HCT116 (cell line): ENCODE data around the gene IBSP. TPM values are rescaled to one million over a fixed set of nuclear protein-coding genes. Genes with fewer than 3 reads are reported as not detected.

Experiments
- ATAC-seq: fragments of 200-7000 bp; cut with Tn5 transposase; 2 replicates; pipeline ENCODE4 v1.9.1; 2020; ENCODE audit warnings: mild to moderate bottlenecking, moderate library complexity
- BruUV-seq: library from RNA; stranded (reverse); fragments of 400-500 nt; replicated peaks from 2 replicates; lab custom pipeline; 2021; lab: Mats Ljungman, UMichigan
- CTCF ChIA-PET: fragments of 300-600 bp; sonication (Branson Sonifier 250); formaldehyde crosslinking; loops from one replicate; lab custom pipeline; 2021; ENCODE audit warnings: antibody characterized with exemption; lab: Charles Lee
- POLR2A ChIA-PET: fragments of 300-600, 350-600 bp; sonication (Branson Sonifier 250); formaldehyde crosslinking; loops from one replicate; lab custom pipeline; 2021; ENCODE audit warnings: antibody characterized with exemption; lab: Charles Lee
- RAD21 ChIA-PET, 2 experiments: fragments of 300-600 bp; sonication (Branson Sonifier 250); formaldehyde crosslinking; loops; one replicate each; lab custom pipeline; 2023; ENCODE audit warnings: low total read pairs in 2 of 2; ENCODE audit not compliant: uncharacterized antibody in 2 of 2, unreplicated experiment in 2 of 2, low non-redundant PET in 1 of 2; lab: Charles Lee
- DNase-seq: peaks from one replicate; pipeline ENCODE4 v3.0.0-alpha.2; 2010; ENCODE audit warnings: low read depth, low spot score
- H2AFZ ChIP-seq: fragments of 200-600 bp; shearing (Covaris generic), sonication (generic); 2 replicates; pipeline ENCODE4 v1.6.1; 2017; ENCODE audit warnings: low read depth, mixed run types, mixed read lengths, antibody characterized with exemption, low read length; ENCODE audit not compliant: poor library complexity, severe bottlenecking
- H3K27ac ChIP-seq: 2 replicates; pipeline ENCODE4 v1.5.1; 2012; ENCODE audit warnings: low read depth, low read length
- H3K27me3 ChIP-seq: fragments of 200-600 bp; sonication (generic); 2 replicates; pipeline ENCODE4 v1.6.1; 2016; ENCODE audit warnings: mixed run types, low read length, mixed read lengths; ENCODE audit not compliant: insufficient read depth
- H3K36me3 ChIP-seq, 2 experiments: fragments of 200-500 bp in 1 of 2; fragments of 200-600 bp in 1 of 2; sonication (Bioruptor generic) in 1 of 2; sonication (generic) in 1 of 2; 2 replicates each; pipeline versions ENCODE4 v1.5.1 to v1.6.1; 2014 to 2016; ENCODE audit warnings: low read length in 2 of 2, inconsistent platforms in 1 of 2, mixed read lengths in 1 of 2, mixed run types in 1 of 2; ENCODE audit not compliant: insufficient read depth in 2 of 2, control insufficient read depth in 1 of 2
- H3K4me1 ChIP-seq, 2 experiments: fragments of 200-600 bp in 1 of 2; sonication (generic) in 1 of 2; 2 replicates each; pipeline versions ENCODE4 v1.5.1 to v1.6.1; 2012 to 2017; ENCODE audit warnings: low read length in 2 of 2, inconsistent platforms in 1 of 2, mild to moderate bottlenecking in 1 of 2, mixed read lengths in 1 of 2, mixed run types in 1 of 2, moderate library complexity in 1 of 2; ENCODE audit not compliant: insufficient read depth in 2 of 2, control insufficient read depth in 1 of 2
- H3K4me2 ChIP-seq: fragments of 200-600 bp; sonication (generic); 2 replicates; pipeline ENCODE4 v1.6.1; 2017; ENCODE audit warnings: mixed run types, low read length, mixed read lengths
- H3K4me3 ChIP-seq, 2 experiments: fragments of 200-600 bp in 1 of 2; sonication (generic) in 1 of 2; replicated peaks in 1 of 2; 2 replicates each; pipeline ENCODE4 v1.5.1; 2011 to 2016; ENCODE audit warnings: low read length in 2 of 2, control low read depth in 1 of 2, low read depth in 1 of 2, mild to moderate bottlenecking in 1 of 2, mixed read lengths in 1 of 2, mixed run types in 1 of 2
- H3K79me2 ChIP-seq: fragments of 200-600 bp; sonication (generic); 2 replicates; pipeline ENCODE4 v1.6.1; 2017; ENCODE audit warnings: mild to moderate bottlenecking, mixed run types, low read length, moderate library complexity, mixed read lengths; ENCODE audit not compliant: insufficient read depth
- H3K9ac ChIP-seq: fragments of 200-600 bp; sonication (generic); 2 replicates; pipeline ENCODE4 v1.6.1; 2016; ENCODE audit warnings: low read length, mixed read lengths
- H3K9me2 ChIP-seq: fragments of 200-600 bp; sonication (generic), shearing (Covaris generic); 2 replicates; pipeline ENCODE4 v1.6.1; 2017; ENCODE audit warnings: mixed run types, mild to moderate bottlenecking, moderate library complexity; ENCODE audit not compliant: insufficient read depth
- H3K9me3 ChIP-seq, 2 experiments: fragments of 200-500 bp in 1 of 2; fragments of 200-600 bp in 1 of 2; sonication (Bioruptor generic) in 1 of 2; sonication (generic) in 1 of 2; 2 replicates each; pipeline ENCODE4 v1.6.1; 2014 to 2017; ENCODE audit warnings: low read length in 2 of 2, mixed read lengths in 2 of 2, inconsistent platforms in 1 of 2, low read depth in 1 of 2, mild to moderate bottlenecking in 1 of 2, mixed run types in 1 of 2, moderate library complexity in 1 of 2; ENCODE audit not compliant: control insufficient read depth in 1 of 2, insufficient read depth in 1 of 2
- H4K20me1 ChIP-seq: fragments of 200-600 bp; sonication (generic), shearing (Covaris generic); 2 replicates; pipeline ENCODE4 v1.6.1; 2017; ENCODE audit warnings: mixed run types, mild to moderate bottlenecking, moderate library complexity; ENCODE audit not compliant: insufficient read depth
- CTCF ChIP-seq, 3 experiments: fragments of 200-600 bp in 1 of 3; sonication (generic) in 1 of 3; IDR thresholded peaks in 2 of 3; conservative IDR thresholded peaks in 1 of 3; 2 replicates each; pipeline ENCODE4 v1.5.1; 2012 to 2017; ENCODE audit warnings: low read depth in 2 of 3, low read length in 2 of 3, antibody characterized with exemption in 1 of 3, borderline replicate concordance in 1 of 3, control low read depth in 1 of 3, mild to moderate bottlenecking in 1 of 3, mixed read lengths in 1 of 3, mixed run types in 1 of 3, moderate library complexity in 1 of 3; ENCODE audit not compliant: insufficient read depth in 1 of 3
- RAD21 ChIP-seq: IDR thresholded peaks from 2 replicates; pipeline ENCODE4 v1.6.1; 2012; ENCODE audit warnings: low read depth, mild to moderate bottlenecking
- SP1 ChIP-seq: IDR thresholded peaks from 2 replicates; pipeline ENCODE4 v1.6.1; 2012; ENCODE audit warnings: low read depth
- SRF ChIP-seq: IDR thresholded peaks from 2 replicates; pipeline ENCODE4 v1.6.1; 2012; ENCODE audit warnings: low read depth
- TCF7L2 ChIP-seq: IDR thresholded peaks from 2 replicates; pipeline ENCODE4 v1.7.0; 2011; ENCODE audit warnings: borderline replicate concordance, inconsistent platforms; ENCODE audit not compliant: insufficient read depth, insufficient read length; ENCODE audit errors: extremely low read depth
- YY1 ChIP-seq: IDR thresholded peaks from 2 replicates; pipeline ENCODE4 v1.6.1; 2011; ENCODE audit warnings: low read length, low read depth, moderate library complexity, mild to moderate bottlenecking; ENCODE audit not compliant: insufficient replicate concordance; ENCODE audit errors: extremely low read depth
- intact Hi-C: fragments of 100-400 bp; cut with micrococcal nuclease; formaldehyde crosslinking; loops from 2 replicates; pipeline ENCODE4 v1.10.0; 2022
- total RNA-seq: library from RNA; stranded (reverse); gene quantifications from one replicate; pipeline ENCODE4 v1.2.1, GENCODE V29; 2021; ENCODE audit not compliant: unreplicated experiment

IBSP gene
- total RNA-seq, 1 experiment from 2014 or later = not detected

- H3K9me3 ChIP-seq = no peaks in the 10 kb centered on the region
- no peak overlapping the region for H3K27ac ChIP-seq
- ChIA-PET RAD21 (interaction anchor here in 1 of 2 experiments (1.1 kb wide), 1 partner anchor 21 kb away, joined by 3 read pairs; no protein-coding TSS in a partner anchor), CTCF (interaction anchor here (0.8 to 3.4 kb wide), 14 partner anchors 10 to 570 kb away, joined by 3 to 60 read pairs (median 4); no protein-coding TSS in a partner anchor), POLR2A (no interaction called here)
- H2AFZ ChIP-seq = peak overlapping the region; percentile 91
- BruUV-seq = no TSS peak
- no peaks in the 10 kb centered on the region for H4K20me1 ChIP-seq
- H3K4me2 ChIP-seq = no peak overlapping the region
- ATAC-seq (peak; percentile 67), DNase-seq (no peak)
- no peak overlapping the region for H3K4me3 ChIP-seq
- no peaks in the 10 kb centered on the region for H3K27me3 ChIP-seq
- no peaks in the 10 kb centered on the region for H3K9me2 ChIP-seq
- intact Hi-C loops = loop anchor here (1.0 to 5.0 kb wide), 4 partner anchors 160 to 567 kb away; no protein-coding TSS in a partner anchor
- H3K4me1 ChIP-seq = 0 out of 4 replicates have a peak, but pooled peaks cover 2 to 4% of the 10 kb centered on the region in 2 experiments
- TF ChIP-seq RAD21 (peak; percentile 78), SRF (no peak), YY1 (no peak), SP1 (no peak), CTCF (IDR thresholded peaks at IDR 0.05 in 2 of 3, conservative IDR thresholded peaks at IDR 0.05 in 1 of 3; ENCODE audit: borderline replicate concordance in 1 of 3, insufficient read depth in 1 of 3, low read depth in 2 of 3, low read length in 2 of 3) (peak; percentile 63 to 73 (median 67); a peak in 5 of 6 replicates), TCF7L2 (no peak)
- no peak overlapping the region for H3K9ac ChIP-seq
- no peaks in the 10 kb centered on the region for H3K79me2 ChIP-seq
- no peaks in the 10 kb centered on the region for H3K36me3 ChIP-seq
These were observed 39.7 kb downstream of the IBSP start for GRCh38 chr4:87838890-87839591.
